ENCODE results near the gene XKRX. TPM values are rescaled to one million over a fixed set of nuclear protein-coding genes. Genes with fewer than 3 reads are reported as not detected.

Gene XKRX
- under 1 TPM in 2 of 3 donors, not detected in 1; 0.20 to 0.38 TPM for total RNA-seq
- total RNA-seq (2013), result 5.8 TPM

DNA sequence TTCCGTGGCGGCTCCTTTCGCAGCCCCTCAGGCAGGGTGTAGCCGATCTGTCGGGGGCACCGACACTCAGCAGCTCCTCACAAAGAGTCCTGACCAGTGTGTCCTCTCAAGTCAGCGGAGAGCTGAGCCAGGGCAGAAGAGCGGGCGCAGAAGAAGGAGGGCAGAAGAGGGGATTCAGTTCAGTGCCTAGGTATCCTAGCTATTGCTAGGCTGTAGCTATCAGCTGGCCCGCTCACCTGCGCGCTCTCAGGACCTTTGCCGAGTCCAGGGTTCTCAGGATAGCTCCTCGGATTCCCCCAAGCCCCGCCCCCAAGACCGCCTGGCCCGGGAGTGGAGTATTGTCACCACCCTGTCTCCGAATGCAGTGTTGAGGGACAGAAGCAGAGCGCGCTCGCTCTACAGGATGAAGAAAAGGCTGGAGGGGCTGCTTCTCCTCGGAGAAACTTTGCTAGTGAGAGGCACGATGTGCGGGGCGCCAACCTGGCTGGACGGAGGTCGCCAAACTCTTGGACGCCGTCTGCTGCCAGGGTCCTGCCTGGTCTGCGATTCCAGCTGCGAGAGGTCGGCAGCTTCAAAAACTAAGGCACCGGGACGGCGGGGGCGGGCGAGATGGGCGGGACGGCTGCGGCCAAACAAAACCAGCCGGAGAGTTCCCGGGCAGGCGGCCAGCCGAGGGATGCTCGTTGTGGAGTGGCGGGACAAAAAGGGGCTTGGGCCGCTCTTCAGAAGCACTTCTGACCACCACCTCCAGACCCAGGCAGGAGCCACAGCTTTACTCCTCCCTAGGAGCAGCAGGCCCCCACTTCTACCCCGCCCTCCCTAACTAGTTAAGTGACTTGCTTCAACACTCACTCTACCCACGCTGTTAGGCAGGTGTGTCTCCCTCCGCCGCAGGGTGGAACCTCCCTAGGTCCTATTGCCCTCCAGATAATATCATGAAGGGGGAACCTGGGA is at the start of gene XKRX:
Gene XKRX, minus strand, starts transcription at position 258 of the 954 bp plus-strand sequence. CDS start 613 bp downstream, outside the sequence.
- H3K36me3 Mint-ChIP-seq, result no peaks in the 10 kb centered on the region
- H3K27me3 ChIP-seq (ENCODE audit: control insufficient read depth, insufficient read depth, low read length), result no peaks in the 10 kb centered on the region
- peaks cover 0 to 6% of the 10 kb centered on the region in 2 donors for H3K4me1 Mint-ChIP-seq
- DNase-seq, result peak in 1 of 2 donors; percentile 50
- peak in 1 of 3 donors; percentile 64 for ATAC-seq
- no peaks in the 10 kb centered on the region for H3K9me3 ChIP-seq (ENCODE audit: control insufficient read depth, insufficient read depth, low read length)
- no peaks in the 10 kb centered on the region for H3K36me3 ChIP-seq (ENCODE audit: control insufficient read depth, insufficient read depth, low read length)
- no peak for TF ChIP-seq CTCF (IDR thresholded peaks at IDR 0.05)
- peak within 1 kb of the TSS; percentile 34 for H3K4me3 ChIP-seq (ENCODE audit: low read length)
- peaks cover 14 to 36% of the 10 kb centered on the region in 2 donors for H3K27me3 Mint-ChIP-seq (ENCODE audit: low read depth in 2 of 2)
- no peaks in the 10 kb centered on the region for H3K9me3 Mint-ChIP-seq
- no peak within 1 kb of the TSS for H3K27ac ChIP-seq (ENCODE audit: low read length)
- peaks cover 11% of the 10 kb centered on the region for H3K4me1 ChIP-seq (ENCODE audit: control insufficient read depth, insufficient read depth, low read length)
- intact Hi-C loops (cut with micrococcal nuclease), result no loop called here
- H3K27ac Mint-ChIP-seq, result no peak within 1 kb of the TSS
- peak within 1 kb of the TSS; percentile 74 for H3K4me3 Mint-ChIP-seq
- 3% methylated on average over 48 of the region's 51 CpGs for WGBS (ENCODE audit: insufficient coverage)

DNA sequence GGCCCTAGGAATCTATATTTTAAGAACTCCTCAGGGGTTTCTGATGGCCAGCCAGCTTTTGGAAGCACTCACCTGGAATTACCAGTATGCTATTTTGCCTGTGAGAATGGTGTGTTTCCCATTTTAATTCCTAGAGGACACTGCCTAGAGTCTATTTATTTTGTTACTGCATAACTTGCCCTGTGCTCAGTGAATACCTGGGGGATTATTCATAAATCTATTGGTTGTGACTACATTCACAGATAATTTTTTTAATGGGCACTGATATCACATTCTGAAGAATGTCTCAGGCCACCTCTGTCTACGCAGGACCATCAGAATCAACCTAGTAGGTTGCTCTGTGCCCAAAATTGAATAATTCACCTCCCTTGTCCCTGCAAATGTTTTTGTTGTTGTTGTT is 47.5 kb upstream of the XKRX start:
- WGBS (ENCODE audit: insufficient coverage), result 100% methylated on average over 1 of the region's 1 CpG
- no peak for TF ChIP-seq CTCF (IDR thresholded peaks at IDR 0.05)
- H3K4me3 ChIP-seq (ENCODE audit: low read length), result no peak overlapping the region
- DNase-seq, result no peak
- H3K36me3 ChIP-seq (ENCODE audit: control insufficient read depth, insufficient read depth, low read length), result peaks cover 3% of the 10 kb centered on the region
- intact Hi-C loops (cut with micrococcal nuclease), result no loop called here
- H3K4me1 ChIP-seq (ENCODE audit: control insufficient read depth, insufficient read depth, low read length), result no peaks in the 10 kb centered on the region
- Mint-ChIP-seq H3K36me3 (no peaks in the 10 kb centered on the region), H3K27ac (no peak overlapping the region), H3K27me3 (ENCODE audit: low read depth in 2 of 2) (no peaks in the 10 kb centered on the region), H3K4me1 (no peaks in the 10 kb centered on the region), H3K9me3 (no peaks in the 10 kb centered on the region), H3K4me3 (no peak overlapping the region)
- H3K27ac ChIP-seq (ENCODE audit: low read length), result no peak overlapping the region
- ATAC-seq, result no peak
- H3K9me3 ChIP-seq (ENCODE audit: control insufficient read depth, insufficient read depth, low read length), result no peaks in the 10 kb centered on the region
- H3K27me3 ChIP-seq (ENCODE audit: control insufficient read depth, insufficient read depth, low read length), result no peaks in the 10 kb centered on the region

DNA sequence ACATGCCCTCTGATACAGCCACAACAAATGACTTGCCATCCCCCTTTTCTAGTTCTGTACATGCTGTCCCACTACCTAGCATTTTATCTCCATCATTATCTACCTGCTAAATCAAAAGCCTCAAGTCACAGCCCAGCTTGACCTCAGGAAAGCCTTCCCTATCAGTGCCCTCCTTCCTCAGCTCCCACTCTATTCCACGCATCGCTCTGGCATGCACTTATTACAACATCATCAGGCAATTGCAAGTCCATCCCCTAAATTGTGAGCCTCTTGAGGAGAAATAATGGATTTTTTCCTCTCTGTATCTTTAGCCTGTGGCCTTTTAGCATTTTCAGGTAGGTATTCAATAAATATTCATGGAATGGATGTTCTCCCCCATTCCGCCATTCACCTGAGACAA is 46.5 kb upstream of the XKRX start:
- no peak for DNase-seq
- Histone ChIP-seq H3K36me3 (ENCODE audit: control insufficient read depth, insufficient read depth, low read length) (no peaks in the 10 kb centered on the region), H3K9me3 (ENCODE audit: control insufficient read depth, insufficient read depth, low read length) (no peaks in the 10 kb centered on the region), H3K27me3 (ENCODE audit: control insufficient read depth, insufficient read depth, low read length) (no peaks in the 10 kb centered on the region), H3K27ac (ENCODE audit: low read length) (no peak overlapping the region), H3K4me3 (ENCODE audit: low read length) (no peak overlapping the region), H3K4me1 (ENCODE audit: control insufficient read depth, insufficient read depth, low read length) (no peaks in the 10 kb centered on the region)
- no peak for TF ChIP-seq CTCF (IDR thresholded peaks at IDR 0.05)
- no peaks in the 10 kb centered on the region for H3K36me3 Mint-ChIP-seq
- H3K27ac Mint-ChIP-seq, result no peak overlapping the region
- no peak overlapping the region for H3K4me3 Mint-ChIP-seq
- H3K4me1 Mint-ChIP-seq, result no peaks in the 10 kb centered on the region
- ATAC-seq, result no peak
- no peaks in the 10 kb centered on the region for H3K27me3 Mint-ChIP-seq (ENCODE audit: low read depth in 2 of 2)
- no CpG with 5 or more reads among the region's 3 CpGs for WGBS (ENCODE audit: insufficient coverage)
- intact Hi-C loops (cut with micrococcal nuclease), result no loop called here
- no peaks in the 10 kb centered on the region for H3K9me3 Mint-ChIP-seq
